ENCODE measurements around the gene NPB. TPM values are rescaled to one million over a fixed set of nuclear protein-coding genes. Genes with fewer than 3 reads are reported as not detected.

The NPB gene
- polyA plus RNA-seq, 1 donor (not counting 4 experiments of a cell fraction or from before 2014, with no cell fraction given) = not detected

- TF ChIP-seq EZH2 (IDR thresholded peaks at IDR 0.05; ENCODE audit: low read length) (no peak), CTCF (optimal IDR thresholded peaks at IDR 0.05 in 1 of 3, IDR thresholded peaks at IDR 0.05 in 1 of 3, conservative IDR thresholded peaks at IDR 0.05 in 1 of 3; ENCODE audit: extremely low read depth in 1 of 3, insufficient read depth in 2 of 3, low read length in 3 of 3) (no peak)
- no peaks in the 10 kb centered on the region for H3K9me3 ChIP-seq (ENCODE audit: control insufficient read depth, low read depth, low read length)
- H3K9ac ChIP-seq (ENCODE audit: control insufficient read depth, extremely low read depth, insufficient read depth, low read length) = no peak overlapping the region
- peaks cover 14% of the 10 kb centered on the region for H3K4me1 ChIP-seq (ENCODE audit: control insufficient read depth, extremely low read depth, insufficient read depth, low read length)
- H3K4me3 ChIP-seq (ENCODE audit: control insufficient read depth in 2 of 3, extremely low read depth in 1 of 3, insufficient read depth in 2 of 3, low read depth in 1 of 3, low read length in 3 of 3) = no peak overlapping the region
- FAIRE-seq (no peak), DNase-seq (ENCODE audit: low read depth, low spot score) (no peak)
- no peak overlapping the region for H3K27ac ChIP-seq (ENCODE audit: control insufficient read depth, insufficient read depth, low read length)
- H3K9me1 ChIP-seq (ENCODE audit: control insufficient read depth, extremely low read depth, insufficient read depth, low read length) = peaks cover 3% of the 10 kb centered on the region
- H2AFZ ChIP-seq (ENCODE audit: control insufficient read depth, low read length) = no peak overlapping the region
- H3K79me2 ChIP-seq (ENCODE audit: control insufficient read depth, insufficient read depth, low read length) = peaks cover 15% of the 10 kb centered on the region
- H3K27me3 ChIP-seq (ENCODE audit: control insufficient read depth, extremely low read depth, insufficient read depth, low read length) = no peaks in the 10 kb centered on the region
- H3K36me3 ChIP-seq (ENCODE audit: control insufficient read depth in 2 of 2, extremely low read depth in 1 of 2, insufficient read depth in 2 of 2, low read length in 2 of 2) = peaks cover 23 to 27% of the 10 kb centered on the region in 2 experiments
- no peak overlapping the region for H3K4me2 ChIP-seq (ENCODE audit: control insufficient read depth, extremely low read depth, insufficient read depth, low read depth, low read length)
- dilution Hi-C loops (cut with MboI; ENCODE audit: extremely low pct_ligation_motif_present, low sequenced_read_pairs) = no loop called here
- H4K20me1 ChIP-seq (ENCODE audit: control insufficient read depth, extremely low read depth, insufficient read depth, low read length) = peaks cover 6% of the 10 kb centered on the region
Observed at GRCh38 chr17:81905424-81905875, 3.4 kb downstream of the NPB start.

- Histone ChIP-seq H3K4me2 (ENCODE audit: control insufficient read depth, extremely low read depth, insufficient read depth, low read depth, low read length) (no peak overlapping the region), H3K9me3 (ENCODE audit: control insufficient read depth, low read depth, low read length) (no peaks in the 10 kb centered on the region), H3K36me3 (ENCODE audit: control insufficient read depth in 2 of 2, extremely low read depth in 1 of 2, insufficient read depth in 2 of 2, low read length in 2 of 2) (peaks cover 23 to 25% of the 10 kb centered on the region in 2 experiments), H3K9ac (ENCODE audit: control insufficient read depth, extremely low read depth, insufficient read depth, low read length) (no peak overlapping the region), H3K4me1 (ENCODE audit: control insufficient read depth, extremely low read depth, insufficient read depth, low read length) (peaks cover 13% of the 10 kb centered on the region), H3K27me3 (ENCODE audit: control insufficient read depth, extremely low read depth, insufficient read depth, low read length) (no peaks in the 10 kb centered on the region), H2AFZ (ENCODE audit: control insufficient read depth, low read length) (no peak overlapping the region), H3K9me1 (ENCODE audit: control insufficient read depth, extremely low read depth, insufficient read depth, low read length) (peaks cover 3% of the 10 kb centered on the region), H3K4me3 (ENCODE audit: control insufficient read depth in 2 of 3, extremely low read depth in 1 of 3, insufficient read depth in 2 of 3, low read depth in 1 of 3, low read length in 3 of 3) (no peak overlapping the region), H4K20me1 (ENCODE audit: control insufficient read depth, extremely low read depth, insufficient read depth, low read length) (peaks cover 5% of the 10 kb centered on the region), H3K27ac (ENCODE audit: control insufficient read depth, insufficient read depth, low read length) (no peak overlapping the region), H3K79me2 (ENCODE audit: control insufficient read depth, insufficient read depth, low read length) (peaks cover 17% of the 10 kb centered on the region)
- DNase-seq (ENCODE audit: low read depth, low spot score) (no peak), FAIRE-seq (no peak)
- TF ChIP-seq EZH2 (IDR thresholded peaks at IDR 0.05; ENCODE audit: low read length) (no peak), CTCF (optimal IDR thresholded peaks at IDR 0.05 in 1 of 3, IDR thresholded peaks at IDR 0.05 in 1 of 3, conservative IDR thresholded peaks at IDR 0.05 in 1 of 3; ENCODE audit: extremely low read depth in 1 of 3, insufficient read depth in 2 of 3, low read length in 3 of 3) (no peak)
- dilution Hi-C loops (cut with MboI; ENCODE audit: extremely low pct_ligation_motif_present, low sequenced_read_pairs) = no loop called here
Observed at GRCh38 chr17:81905993-81906392, 4.0 kb downstream of the NPB start.
